Measurements from ENCODE around the gene GLDC. TPM values are rescaled to one million over a fixed set of nuclear protein-coding genes. Genes with fewer than 3 reads are reported as not detected.
A peak's percentile ranks its signal among the peaks of the same experiment; 100 is the strongest.

The GLDC gene
- total RNA-seq, 2 experiments from 2014 or later = 5.8 to 6.3 TPM

GRCh38 chr9:6598249-6598725 is 47.2 kb downstream of the GLDC start:
- H3K4me1 Mint-ChIP-seq = peaks cover 12% of the 10 kb centered on the region
- ATAC-seq (peak; percentile 88), DNase-seq (peak; percentile 48)
- H3K27me3 Mint-ChIP-seq = no peaks in the 10 kb centered on the region
- peak overlapping the region; percentile 79 for H3K27ac Mint-ChIP-seq
- H3K9me3 Mint-ChIP-seq (ENCODE audit: low read depth) = no peaks in the 10 kb centered on the region
- peak overlapping the region; percentile 28 for H3K4me3 Mint-ChIP-seq
- CTCF ChIA-PET = interaction anchor here (0.8 kb wide), 1 partner anchor 29 kb away, joined by 3 read pairs; no protein-coding TSS in a partner anchor
- H3K36me3 Mint-ChIP-seq = peaks cover 13% of the 10 kb centered on the region

DNA sequence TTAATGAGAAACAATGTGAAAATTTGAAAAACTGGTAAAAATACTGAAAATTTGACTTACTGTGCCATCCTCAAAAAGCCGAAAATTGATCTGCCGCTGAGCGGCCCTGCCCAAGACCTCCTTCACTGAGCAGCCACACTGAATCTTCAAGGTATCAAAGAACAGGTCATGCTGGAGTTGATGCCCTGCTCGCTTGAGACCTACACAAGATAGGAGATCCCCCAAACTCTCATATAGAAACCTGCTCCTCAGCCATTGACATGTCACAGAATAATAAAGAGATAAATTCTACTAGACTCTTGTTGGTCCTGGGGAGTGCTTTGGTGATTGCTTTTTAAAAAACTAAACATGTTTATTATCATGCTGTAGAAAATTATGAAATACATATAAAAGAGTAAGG is 52.7 kb downstream of the GLDC start:
- no peaks in the 10 kb centered on the region for H3K9me3 Mint-ChIP-seq (ENCODE audit: low read depth)
- H3K4me1 Mint-ChIP-seq = peaks cover 3% of the 10 kb centered on the region
- CTCF ChIA-PET = no interaction called here
- no peak overlapping the region for H3K4me3 Mint-ChIP-seq
- H3K36me3 Mint-ChIP-seq = peaks cover 6% of the 10 kb centered on the region
- H3K27me3 Mint-ChIP-seq = no peaks in the 10 kb centered on the region
- DNase-seq = no peak
- ATAC-seq = no peak
- H3K27ac Mint-ChIP-seq = no peak overlapping the region

- DNase-seq = no peak
- Mint-ChIP-seq H3K4me3 (no peak overlapping the region), H3K4me1 (peaks cover 3% of the 10 kb centered on the region), H3K27me3 (no peaks in the 10 kb centered on the region), H3K9me3 (ENCODE audit: low read depth) (no peaks in the 10 kb centered on the region), H3K36me3 (peaks cover 6% of the 10 kb centered on the region), H3K27ac (no peak overlapping the region)
- no peak for ATAC-seq
- CTCF ChIA-PET = no interaction called here
Measured at GRCh38 chr9:6592231-6592630, 53.3 kb downstream of the GLDC start.

DNA sequence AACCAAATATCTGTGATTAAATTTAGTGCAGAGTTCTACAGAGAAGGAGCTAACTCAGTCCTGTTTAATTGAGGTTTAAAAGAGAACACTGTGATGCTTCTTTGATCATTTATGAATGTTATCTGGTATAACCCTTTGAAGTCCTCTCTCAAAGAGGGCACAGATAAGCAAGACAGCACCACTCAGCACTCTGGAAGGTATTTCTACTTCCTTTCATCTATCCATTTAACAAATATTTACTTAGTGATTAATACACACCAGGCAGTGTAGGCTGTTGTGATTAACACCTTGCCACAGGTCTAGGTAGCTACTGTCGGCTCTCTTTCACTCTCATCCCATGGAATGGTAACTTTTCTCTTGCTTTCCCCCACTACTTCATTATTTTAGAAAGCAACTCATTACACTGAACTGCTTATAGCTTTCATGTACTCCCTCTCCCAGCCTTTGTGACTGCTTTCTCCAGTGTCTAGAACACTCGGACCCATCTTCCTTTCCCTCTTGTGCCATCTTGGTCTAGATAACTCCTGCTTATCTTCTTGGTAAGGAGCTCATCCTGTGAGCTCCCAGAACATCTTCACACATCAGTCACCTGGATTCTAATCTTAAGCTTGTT is 54.7 kb downstream of the GLDC start:
- CTCF ChIA-PET = interaction anchor here (1.3 kb wide), 1 partner anchor 148 kb away, joined by 3 read pairs; no protein-coding TSS in a partner anchor
- no peak for ATAC-seq

DNA sequence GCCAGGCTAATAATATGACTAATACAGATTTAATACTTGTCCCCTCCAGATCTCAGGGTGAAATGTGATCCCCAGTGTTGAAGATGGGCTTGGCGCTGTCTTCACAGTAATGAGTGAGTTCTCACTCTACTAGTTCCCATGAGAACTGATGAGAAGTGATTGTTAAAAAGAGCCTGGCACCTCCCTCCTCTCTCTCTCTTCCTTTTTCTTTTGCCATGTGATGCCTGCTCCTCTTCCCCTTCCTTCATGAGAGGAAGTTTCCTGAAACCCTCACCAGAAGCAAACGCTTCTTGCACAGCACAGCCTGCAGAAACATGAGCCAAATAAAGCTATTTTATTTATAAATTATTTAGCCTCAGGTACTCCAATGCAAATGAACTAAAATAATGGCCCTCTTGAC is 55.2 kb downstream of the GLDC start:
- Mint-ChIP-seq H3K27me3 (no peaks in the 10 kb centered on the region), H3K27ac (no peak overlapping the region), H3K36me3 (peaks cover 2% of the 10 kb centered on the region), H3K4me3 (no peak overlapping the region), H3K9me3 (ENCODE audit: low read depth) (no peaks in the 10 kb centered on the region), H3K4me1 (no peaks in the 10 kb centered on the region)
- CTCF ChIA-PET = interaction anchor here (1.3 kb wide), 1 partner anchor 149 kb away, joined by 3 read pairs; no protein-coding TSS in a partner anchor
- DNase-seq (no peak), ATAC-seq (no peak)

More for the DNA sequence above, 54.7 kb downstream of the GLDC start:
- no peak for DNase-seq
- Mint-ChIP-seq H3K27me3 (no peaks in the 10 kb centered on the region), H3K4me1 (no peaks in the 10 kb centered on the region), H3K9me3 (ENCODE audit: low read depth) (no peaks in the 10 kb centered on the region), H3K4me3 (no peak overlapping the region), H3K36me3 (peaks cover 4% of the 10 kb centered on the region), H3K27ac (no peak overlapping the region)

DNA sequence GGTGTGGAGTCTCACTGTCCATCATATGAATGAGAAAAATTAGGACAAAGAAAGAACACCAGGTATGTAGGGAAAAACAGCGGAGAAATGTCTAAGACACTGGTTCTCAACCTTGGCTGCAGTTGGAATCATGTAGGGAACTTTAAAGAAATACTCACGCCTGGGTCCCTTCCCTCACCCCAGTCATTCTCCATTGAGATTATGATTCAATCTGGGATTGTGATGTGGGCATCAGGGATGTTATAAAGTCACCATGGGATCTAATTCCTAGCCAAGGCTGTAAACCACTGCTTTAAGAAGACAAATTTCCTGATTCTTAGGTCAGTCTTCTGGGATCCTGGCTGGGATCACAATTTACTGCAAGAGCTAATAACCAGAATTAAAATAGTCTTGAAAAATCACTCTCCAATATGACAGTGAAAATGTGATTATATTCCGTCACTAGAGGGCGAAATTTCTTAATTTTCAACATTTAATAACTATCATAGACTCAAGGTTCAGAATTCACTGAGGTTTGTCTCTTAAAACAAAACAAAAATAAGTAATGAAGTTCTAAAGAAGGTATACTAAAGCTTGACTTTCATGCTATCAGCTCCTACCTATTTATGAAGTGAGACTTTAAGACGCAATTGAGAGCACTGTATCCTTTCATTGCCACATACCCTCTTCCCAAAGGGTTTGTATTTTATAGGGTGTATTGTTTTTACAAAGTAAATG is 60.5 kb downstream of the GLDC start:
- H3K4me3 Mint-ChIP-seq = no peak overlapping the region
- no peaks in the 10 kb centered on the region for H3K4me1 Mint-ChIP-seq
- H3K9me3 Mint-ChIP-seq (ENCODE audit: low read depth) = no peaks in the 10 kb centered on the region
- no peak for DNase-seq
- no peaks in the 10 kb centered on the region for H3K36me3 Mint-ChIP-seq
- peaks cover 1% of the 10 kb centered on the region for H3K27me3 Mint-ChIP-seq
- H3K27ac Mint-ChIP-seq = no peak overlapping the region
- peak; percentile 51 for ATAC-seq
- CTCF ChIA-PET = interaction anchor here (0.6 to 2.3 kb wide), 17 partner anchors 9 to 651 kb away, joined by 3 to 10 read pairs (median 4); no protein-coding TSS in a partner anchor

- H3K4me1 Mint-ChIP-seq = no peaks in the 10 kb centered on the region
- no peaks in the 10 kb centered on the region for H3K9me3 Mint-ChIP-seq (ENCODE audit: low read depth)
- H3K36me3 Mint-ChIP-seq = no peaks in the 10 kb centered on the region
- peaks cover 9% of the 10 kb centered on the region for H3K27me3 Mint-ChIP-seq
- ATAC-seq = no peak
- CTCF ChIA-PET = interaction anchor here (0.7 kb wide), 2 partner anchors 164 to 527 kb away, joined by 3 to 4 read pairs; no protein-coding TSS in a partner anchor
- no peak overlapping the region for H3K4me3 Mint-ChIP-seq
- DNase-seq = no peak
- H3K27ac Mint-ChIP-seq = no peak overlapping the region
Measured at GRCh38 chr9:6581253-6581652, 64.3 kb downstream of the GLDC start.

- H3K27me3 Mint-ChIP-seq = peaks cover 15% of the 10 kb centered on the region
- H3K36me3 Mint-ChIP-seq = no peaks in the 10 kb centered on the region
- H3K27ac Mint-ChIP-seq = no peak overlapping the region
- no peaks in the 10 kb centered on the region for H3K9me3 Mint-ChIP-seq (ENCODE audit: low read depth)
- no peak for DNase-seq
- no peak overlapping the region for H3K4me3 Mint-ChIP-seq
- no peak for ATAC-seq
- CTCF ChIA-PET = no interaction called here
- no peaks in the 10 kb centered on the region for H3K4me1 Mint-ChIP-seq
Measured at GRCh38 chr9:6579613-6580012, 65.9 kb downstream of the GLDC start.

GRCh38 chr9:6576987-6577386 is 68.5 kb downstream of the GLDC start:
- ATAC-seq (no peak), DNase-seq (no peak)
- Mint-ChIP-seq H3K4me3 (no peak overlapping the region), H3K4me1 (no peaks in the 10 kb centered on the region), H3K9me3 (ENCODE audit: low read depth) (no peaks in the 10 kb centered on the region), H3K36me3 (no peaks in the 10 kb centered on the region), H3K27me3 (peaks cover 15% of the 10 kb centered on the region), H3K27ac (no peak overlapping the region)
- CTCF ChIA-PET = interaction anchor here (2.3 kb wide), 1 partner anchor 8 kb away, joined by 9 read pairs; no protein-coding TSS in a partner anchor

DNA sequence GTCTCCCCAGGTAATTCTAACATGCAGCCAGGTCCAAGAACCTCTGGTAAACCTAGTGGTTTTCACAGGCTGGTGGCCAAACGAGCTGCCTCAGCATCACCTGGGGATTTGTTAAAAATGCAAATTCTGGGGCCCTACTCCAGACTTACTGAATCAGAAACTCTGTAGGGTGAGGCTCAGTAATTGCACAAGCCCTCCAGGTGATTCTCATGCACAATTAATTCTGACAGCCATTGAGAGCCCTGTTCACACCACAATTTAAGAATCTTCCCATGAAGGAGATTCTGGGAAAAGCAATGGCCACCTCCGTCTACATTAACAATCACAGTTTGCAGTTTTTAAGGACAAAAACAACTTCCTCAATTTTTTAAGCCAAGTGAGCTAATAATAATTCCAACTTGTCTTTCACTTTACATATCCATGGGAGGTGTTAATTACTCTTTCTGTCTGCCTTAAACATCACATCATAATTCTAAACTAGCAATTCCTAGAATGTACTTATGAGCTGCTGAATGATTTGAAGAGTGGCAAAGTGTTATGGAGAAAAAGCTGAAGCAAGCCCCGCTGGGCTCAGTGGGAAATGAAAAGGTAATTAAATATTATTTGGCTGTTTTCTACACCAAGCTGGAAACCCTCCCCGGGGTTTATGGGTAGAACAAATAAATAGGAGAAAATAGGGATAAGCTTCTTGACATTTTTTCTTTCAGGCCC is 70.0 kb downstream of the GLDC start:
- no peak overlapping the region for H3K27ac Mint-ChIP-seq
- no peak for DNase-seq
- CTCF ChIA-PET = interaction anchor here (2.3 kb wide), 1 partner anchor 10 kb away, joined by 9 read pairs; no protein-coding TSS in a partner anchor
- H3K9me3 Mint-ChIP-seq (ENCODE audit: low read depth) = no peaks in the 10 kb centered on the region
- H3K36me3 Mint-ChIP-seq = no peaks in the 10 kb centered on the region
- ATAC-seq = no peak
- H3K27me3 Mint-ChIP-seq = peaks cover 24% of the 10 kb centered on the region
- H3K4me3 Mint-ChIP-seq = no peak overlapping the region
- H3K4me1 Mint-ChIP-seq = no peaks in the 10 kb centered on the region

- Mint-ChIP-seq H3K9me3 (ENCODE audit: low read depth) (no peaks in the 10 kb centered on the region), H3K4me1 (peaks cover 13% of the 10 kb centered on the region), H3K36me3 (peaks cover 2% of the 10 kb centered on the region), H3K27ac (peak overlapping the region; percentile 78), H3K27me3 (peaks cover 9% of the 10 kb centered on the region), H3K4me3 (no peak overlapping the region)
- CTCF ChIA-PET = interaction anchor here (0.5 to 3.8 kb wide), 7 partner anchors 10 to 513 kb away, joined by 3 to 40 read pairs (median 8); no protein-coding TSS in a partner anchor
- DNase-seq (no peak), ATAC-seq (peak; percentile 54)
Measured at GRCh38 chr9:6567140-6567591, 78.4 kb downstream of the GLDC start.

GRCh38 chr9:6566409-6567139 is 79.0 kb downstream of the GLDC start:
- ATAC-seq = peak; percentile 83
- H3K4me3 Mint-ChIP-seq = no peak overlapping the region
- H3K27me3 Mint-ChIP-seq = peaks cover 7% of the 10 kb centered on the region
- H3K27ac Mint-ChIP-seq = peak overlapping the region; percentile 78
- peak; percentile 61 for DNase-seq
- peaks cover 2% of the 10 kb centered on the region for H3K36me3 Mint-ChIP-seq
- CTCF ChIA-PET = interaction anchor here (0.5 to 3.8 kb wide), 8 partner anchors 9 to 513 kb away, joined by 3 to 40 read pairs (median 6); no protein-coding TSS in a partner anchor
- no peaks in the 10 kb centered on the region for H3K9me3 Mint-ChIP-seq (ENCODE audit: low read depth)
- H3K4me1 Mint-ChIP-seq = peaks cover 13% of the 10 kb centered on the region

All from activated CD8-positive, alpha-beta memory T cell treated with anti-CD3 and anti-CD28 coated beads, Interleukin-2, amount 10 ng/mL, durations not matched to agents 7 days and 5 days (primary cell).